GM12878 (cell line): ENCODE data around the gene CWC27. TPM values are rescaled to one million over a fixed set of nuclear protein-coding genes. Genes with fewer than 3 reads are reported as not detected.

Experiments used
- ATAC-seq: fragments of 200-7000 bp; cut with Tn5 transposase; 3 replicates; pipeline ENCODE4 v1.9.1; 2020; ENCODE audit warnings: mild to moderate bottlenecking, moderate library complexity
- BruUV-seq: library from RNA; stranded (reverse); fragments of 400-500 nt; replicated peaks from 2 replicates; lab custom pipeline; 2021; lab: Mats Ljungman, UMichigan
- CTCF ChIA-PET: fragments of 300-600 bp; sonication (Branson Sonifier 250); formaldehyde crosslinking; extraction: SDS; loops from one replicate; lab custom pipeline; 2021; ENCODE audit warnings: inconsistent platforms; lab: Yijun Ruan, JAX
- POLR2A ChIA-PET: fragments of 350-600 bp; formaldehyde crosslinking; extraction: SDS; loops from one replicate; lab custom pipeline; 2021; ENCODE audit warnings: inconsistent platforms; lab: Charles Lee
- RAD21 ChIA-PET: fragments of 300-600 bp; sonication (Branson Sonifier 250); formaldehyde crosslinking; loops from one replicate; lab custom pipeline; 2023; ENCODE audit warnings: antibody characterized with exemption; ENCODE audit not compliant: unreplicated experiment; lab: Charles Lee
- SMC1A ChIA-PET: fragments of 300-600 bp; sonication (Branson Sonifier 250); formaldehyde crosslinking; loops from one replicate; lab custom pipeline; 2023; ENCODE audit not compliant: unreplicated experiment, uncharacterized antibody; lab: Charles Lee
- DNase-seq: peaks from one replicate; pipeline ENCODE4 v3.0.0-alpha.2; 2011; ENCODE audit warnings: low read depth, low spot score
- FAIRE-seq: peaks from 3 replicates; lab custom pipeline; 2011; peaks lifted over from hg19 to GRCh38; lab: Jason Lieb, UNC
- H2AFZ ChIP-seq: 2 replicates; pipeline ENCODE4 v1.6.0; 2011; ENCODE audit warnings: low read depth, low read length, control low read depth; ENCODE audit not compliant: control insufficient read depth
- H3K27ac ChIP-seq: 2 replicates; pipeline ENCODE4 v1.5.1; 2011; ENCODE audit warnings: control low read depth; ENCODE audit not compliant: control insufficient read depth, insufficient read depth
- H3K27me3 ChIP-seq, 2 experiments: replicated peaks in 1 of 2; 2 replicates each; pipeline versions ENCODE4 v1.6.0 to v1.6.1; 2011; ENCODE audit warnings: low read length in 1 of 2; ENCODE audit not compliant: control insufficient read depth in 2 of 2, insufficient read depth in 2 of 2
- H3K36me3 ChIP-seq, 2 experiments: 2 replicates each; pipeline ENCODE4 v1.5.1; 2011; ENCODE audit warnings: low read length in 1 of 2; ENCODE audit not compliant: control insufficient read depth in 2 of 2, insufficient read depth in 2 of 2
- H3K4me1 ChIP-seq: 2 replicates; pipeline ENCODE4 v1.6.1; 2011; ENCODE audit warnings: mild to moderate bottlenecking, low read length, moderate library complexity, mixed read lengths; ENCODE audit not compliant: control insufficient read depth, insufficient read depth
- H3K4me2 ChIP-seq: 2 replicates; pipeline ENCODE4 v1.6.0; 2011; ENCODE audit warnings: control low read depth; ENCODE audit not compliant: control insufficient read depth, insufficient read depth
- H3K4me3 ChIP-seq: fragments of 200-600 bp; sonication (generic); 2 replicates; pipeline ENCODE4 v1.5.1; 2016
- H3K79me2 ChIP-seq: 2 replicates; pipeline ENCODE4 v1.6.0; 2011; ENCODE audit warnings: low read length; ENCODE audit not compliant: control insufficient read depth, insufficient read depth
- H3K9ac ChIP-seq: 2 replicates; pipeline ENCODE4 v1.8.0; 2011; ENCODE audit warnings: low read length, control low read depth, mixed read lengths; ENCODE audit not compliant: control insufficient read depth, insufficient read depth
- H3K9me3 ChIP-seq: replicated peaks from 3 replicates; pipeline ENCODE4 v1.5.1; 2011; ENCODE audit warnings: mild to moderate bottlenecking, low read length; ENCODE audit not compliant: control insufficient read depth, insufficient read depth
- H4K20me1 ChIP-seq: 2 replicates; pipeline ENCODE4 v1.6.0; 2011; ENCODE audit not compliant: control insufficient read depth, insufficient read depth
- HCFC1 ChIP-seq: fragments of 150-350 bp; IDR thresholded peaks from 2 replicates; pipeline ENCODE4 v1.6.1; 2014; ENCODE audit warnings: low read length
- SRF ChIP-seq, 2 experiments: IDR thresholded peaks; 2 replicates each; pipeline ENCODE4 v1.6.1; 2011; ENCODE audit warnings: low read depth in 2 of 2, low read length in 2 of 2, mild to moderate bottlenecking in 1 of 2, moderate library complexity in 1 of 2
- ZBED1 ChIP-seq: IDR thresholded peaks from 2 replicates; pipeline ENCODE4 v1.6.1; 2016; ENCODE audit warnings: borderline replicate concordance
- WGBS: methylation state at CpG from one replicate; pipeline ENCODE4 v1.1.6; 2016; ENCODE audit warnings: low lambda C conversion rate; ENCODE audit not compliant: insufficient replicate concordance, insufficient coverage; ENCODE audit errors: missing lambda C conversion rate; 5-methylcytosine and 5-hydroxymethylcytosine counted together
- in situ Hi-C: fragments of 300-500 bp; cut with MboI; formaldehyde crosslinking; loops from 9 replicates; pipeline ENCODE4 v1.14.3; 2018; ENCODE audit warnings: mixed read lengths
- intact Hi-C: fragments of 100-400 bp; cut with micrococcal nuclease; formaldehyde crosslinking; loops from one replicate; pipeline ENCODE4 v1.14.2; 2022; ENCODE audit not compliant: unreplicated experiment
- polyA plus RNA-seq, 11 experiments: library from polyadenylated mRNA; depleted of rRNA in 4 of 11; unstranded in 6 of 11; stranded (reverse) in 5 of 11; fragments of >200 nt; fragmentation: Nextera tagmentation in 4 of 11; fragmentation: Illumina TruSeq in 1 of 11; extraction: Ambion mirVana in 4 of 11; extraction: Trizol in 1 of 11; gene quantifications; 1 replicate in 1 of 11; 2 replicates in 10 of 11; pipeline versions ENCODE4 v1.2.1 to v1.2.3, GENCODE V29; 2011 to 2016; ENCODE audit warnings: inconsistent platforms in 2 of 11, missing spikeins in 2 of 11, low read depth in 1 of 11
- total RNA-seq, 4 experiments: library from RNA; depleted of rRNA in 3 of 4; stranded (reverse); fragments of >200 nt in 3 of 4; fragmentation: Illumina TruSeq in 1 of 4; extraction: Trizol in 1 of 4; gene quantifications; 2 replicates each; pipeline versions ENCODE4 v1.2.1 to v1.2.3, GENCODE V29; 2013 to 2021
- TF ChIP-seq, protein P1 (sequence below): fragments of 150-350 bp; IDR thresholded peaks from 2 replicates; pipeline ENCODE4 v1.6.1; 2014; ENCODE audit warnings: mild to moderate bottlenecking, low read depth, low read length
- TF ChIP-seq, protein P2 (sequence below), 3 experiments: IDR thresholded peaks in 2 of 3; conservative IDR thresholded peaks in 1 of 3; 2 replicates each; pipeline ENCODE4 v1.5.1; 2011; ENCODE audit warnings: low read depth in 3 of 3, low read length in 3 of 3, mild to moderate bottlenecking in 3 of 3, control low read depth in 2 of 3, moderate library complexity in 2 of 3, inconsistent platforms in 1 of 3, mixed read lengths in 1 of 3; ENCODE audit not compliant: control insufficient read depth in 2 of 3, insufficient read depth in 1 of 3; ENCODE audit errors: extremely low read depth in 1 of 3
- TF ChIP-seq, protein P3 (sequence below): IDR thresholded peaks from 2 replicates; pipeline ENCODE4 v1.6.1; 2012; ENCODE audit warnings: low read length, inconsistent platforms

CWC27 gene
- total and polyA plus RNA-seq, 10 of the 15 experiments (the other 5 are each of a cell fraction or from before 2014, with no cell fraction given): 21.7 to 61.9 (median 47.0) TPM

DNA sequence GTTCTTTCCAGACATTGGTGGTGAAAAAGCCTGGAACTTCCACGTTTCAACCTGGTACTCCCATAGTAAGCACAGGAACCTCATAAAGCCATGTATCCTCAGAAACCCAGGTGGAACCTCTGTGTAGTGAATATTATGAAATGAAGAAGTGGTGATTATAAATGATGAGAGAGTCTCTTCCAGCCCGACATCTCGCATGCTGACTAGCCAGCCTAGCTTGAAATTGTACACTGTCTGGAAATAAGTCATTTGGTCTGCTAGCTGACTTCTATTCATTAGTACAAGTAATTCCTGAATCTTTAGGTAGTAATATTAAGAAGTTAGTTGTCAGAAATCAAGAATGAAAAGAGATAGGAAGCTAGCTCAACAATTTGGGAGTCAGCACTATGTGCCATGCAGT lies 203.3 kb downstream of the CWC27 start:
- H3K9me3 ChIP-seq: no peaks in the 10 kb centered on the region; the same call in 2 of the 3 replicates
- no peak for FAIRE-seq
- intact Hi-C loops: loop anchor here (2.0 to 10.0 kb wide), 2 partner anchors 93 to 511 kb away; no protein-coding TSS in a partner anchor
- no peaks in the 10 kb centered on the region for H3K4me1 ChIP-seq
- H3K79me2 ChIP-seq: no peaks in the 10 kb centered on the region
- H2AFZ ChIP-seq: no peak overlapping the region
- ATAC-seq: no peak
- 98% methylated on average over 3 of the region's 3 CpGs for WGBS
- no peaks in the 10 kb centered on the region for H4K20me1 ChIP-seq
- ChIA-PET RAD21 (interaction anchor here (0.8 to 3.9 kb wide), 25 partner anchors 10 to 515 kb away, joined by 3 to 97 read pairs (median 5); partner anchors contain the start of gene ADAMTS6), CTCF (interaction anchor here (0.9 to 5.8 kb wide), 23 partner anchors 10 to 515 kb away, joined by 3 to 90 read pairs (median 5); partner anchors contain the start of gene ADAMTS6)
- no peaks in the 10 kb centered on the region for H3K27me3 ChIP-seq
- TF ChIP-seq, protein P1, sequence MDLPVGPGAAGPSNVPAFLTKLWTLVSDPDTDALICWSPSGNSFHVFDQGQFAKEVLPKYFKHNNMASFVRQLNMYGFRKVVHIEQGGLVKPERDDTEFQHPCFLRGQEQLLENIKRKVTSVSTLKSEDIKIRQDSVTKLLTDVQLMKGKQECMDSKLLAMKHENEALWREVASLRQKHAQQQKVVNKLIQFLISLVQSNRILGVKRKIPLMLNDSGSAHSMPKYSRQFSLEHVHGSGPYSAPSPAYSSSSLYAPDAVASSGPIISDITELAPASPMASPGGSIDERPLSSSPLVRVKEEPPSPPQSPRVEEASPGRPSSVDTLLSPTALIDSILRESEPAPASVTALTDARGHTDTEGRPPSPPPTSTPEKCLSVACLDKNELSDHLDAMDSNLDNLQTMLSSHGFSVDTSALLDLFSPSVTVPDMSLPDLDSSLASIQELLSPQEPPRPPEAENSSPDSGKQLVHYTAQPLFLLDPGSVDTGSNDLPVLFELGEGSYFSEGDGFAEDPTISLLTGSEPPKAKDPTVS: no peak
- TF ChIP-seq, all 136 proteins: peak for 0
- Histone ChIP-seq H3K27ac (no peak overlapping the region), H3K4me2 (no peak overlapping the region), H3K9ac (no peak overlapping the region), H3K36me3 (peaks cover 0 to 3% of the 10 kb centered on the region in 2 experiments; a peak in 2 of 4 replicates), H3K4me3 (no peak overlapping the region)
- ChIA-PET SMC1A (interaction anchor here (0.5 to 4.8 kb wide), 29 partner anchors 8 to 509 kb away, joined by 3 to 91 read pairs (median 5); partner anchors contain the start of gene ADAMTS6), POLR2A (interaction anchor here (1.5 kb wide), 1 partner anchor 131 kb away, joined by 6 read pairs; no protein-coding TSS in a partner anchor)
- in situ Hi-C loops: loop anchor here (5.0 kb wide), 1 partner anchor 510 kb away; the partner anchor contains the start of gene ADAMTS6
- no TSS peak for BruUV-seq
- DNase-seq: no peak

DNA sequence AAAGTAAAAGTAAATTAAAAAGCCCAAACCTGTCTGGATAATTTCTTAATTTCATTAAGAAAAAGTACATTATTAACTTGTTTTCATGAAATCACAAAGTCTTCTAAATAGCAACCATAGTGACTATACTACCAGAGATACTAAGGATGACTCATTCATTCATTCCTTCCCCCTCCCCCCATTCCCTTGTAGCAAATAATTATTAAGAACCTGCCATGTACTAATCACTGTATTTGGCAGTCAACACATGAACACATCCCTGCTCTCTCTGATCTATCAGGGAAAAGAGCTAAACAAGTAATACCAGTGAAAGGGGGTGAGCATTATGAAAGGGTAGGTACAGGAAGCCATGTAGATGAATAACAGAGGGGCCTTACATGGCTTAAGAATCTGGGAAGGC lies 203.9 kb downstream of the CWC27 start:
- H3K27ac ChIP-seq: no peak overlapping the region
- H3K27me3 ChIP-seq: no peaks in the 10 kb centered on the region
- ChIA-PET SMC1A (interaction anchor here (0.6 to 4.8 kb wide), 16 partner anchors 12 to 509 kb away, joined by 3 to 91 read pairs (median 5); partner anchors contain the start of gene ADAMTS6), CTCF (interaction anchor here (1.4 to 5.8 kb wide), 9 partner anchors 9 to 509 kb away, joined by 3 to 90 read pairs (median 6); partner anchors contain the start of gene ADAMTS6), RAD21 (interaction anchor here (1.0 to 3.9 kb wide), 8 partner anchors 14 to 510 kb away, joined by 3 to 97 read pairs (median 8); partner anchors contain the start of gene ADAMTS6), POLR2A (no interaction called here)
- no peak for DNase-seq
- BruUV-seq: no TSS peak
- peaks cover 0 to 3% of the 10 kb centered on the region in 2 experiments; a peak in 2 of 4 replicates for H3K36me3 ChIP-seq
- in situ Hi-C loops (loop anchor here (5.0 kb wide), 1 partner anchor 510 kb away; the partner anchor contains the start of gene ADAMTS6), intact Hi-C loops (loop anchor here (10.0 kb wide), 1 partner anchor 92 kb away; no protein-coding TSS in a partner anchor)
- H4K20me1 ChIP-seq: no peaks in the 10 kb centered on the region
- FAIRE-seq: no peak
- no peaks in the 10 kb centered on the region for H3K79me2 ChIP-seq
- no peaks in the 10 kb centered on the region; the same call in 2 of the 3 replicates for H3K9me3 ChIP-seq
- no peak overlapping the region for H3K4me3 ChIP-seq
- H3K4me1 ChIP-seq: no peaks in the 10 kb centered on the region
- ATAC-seq: no peak
- H2AFZ ChIP-seq: no peak overlapping the region
- H3K4me2 ChIP-seq: no peak overlapping the region
- no peak overlapping the region for H3K9ac ChIP-seq
- TF ChIP-seq, protein P2, sequence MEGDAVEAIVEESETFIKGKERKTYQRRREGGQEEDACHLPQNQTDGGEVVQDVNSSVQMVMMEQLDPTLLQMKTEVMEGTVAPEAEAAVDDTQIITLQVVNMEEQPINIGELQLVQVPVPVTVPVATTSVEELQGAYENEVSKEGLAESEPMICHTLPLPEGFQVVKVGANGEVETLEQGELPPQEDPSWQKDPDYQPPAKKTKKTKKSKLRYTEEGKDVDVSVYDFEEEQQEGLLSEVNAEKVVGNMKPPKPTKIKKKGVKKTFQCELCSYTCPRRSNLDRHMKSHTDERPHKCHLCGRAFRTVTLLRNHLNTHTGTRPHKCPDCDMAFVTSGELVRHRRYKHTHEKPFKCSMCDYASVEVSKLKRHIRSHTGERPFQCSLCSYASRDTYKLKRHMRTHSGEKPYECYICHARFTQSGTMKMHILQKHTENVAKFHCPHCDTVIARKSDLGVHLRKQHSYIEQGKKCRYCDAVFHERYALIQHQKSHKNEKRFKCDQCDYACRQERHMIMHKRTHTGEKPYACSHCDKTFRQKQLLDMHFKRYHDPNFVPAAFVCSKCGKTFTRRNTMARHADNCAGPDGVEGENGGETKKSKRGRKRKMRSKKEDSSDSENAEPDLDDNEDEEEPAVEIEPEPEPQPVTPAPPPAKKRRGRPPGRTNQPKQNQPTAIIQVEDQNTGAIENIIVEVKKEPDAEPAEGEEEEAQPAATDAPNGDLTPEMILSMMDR (IDR thresholded peaks at IDR 0.05 in 2 of 3, conservative IDR thresholded peaks at IDR 0.05 in 1 of 3; ENCODE audit: control insufficient read depth in 2 of 3, extremely low read depth in 1 of 3, insufficient read depth in 1 of 3, low read depth in 3 of 3, low read length in 3 of 3): no peak
- TF ChIP-seq ZBED1: no peak
- TF ChIP-seq HCFC1: no peak
- no peak for TF ChIP-seq SRF (IDR thresholded peaks at IDR 0.05; ENCODE audit: low read depth in 2 of 2, low read length in 2 of 2)
- TF ChIP-seq, protein P3, sequence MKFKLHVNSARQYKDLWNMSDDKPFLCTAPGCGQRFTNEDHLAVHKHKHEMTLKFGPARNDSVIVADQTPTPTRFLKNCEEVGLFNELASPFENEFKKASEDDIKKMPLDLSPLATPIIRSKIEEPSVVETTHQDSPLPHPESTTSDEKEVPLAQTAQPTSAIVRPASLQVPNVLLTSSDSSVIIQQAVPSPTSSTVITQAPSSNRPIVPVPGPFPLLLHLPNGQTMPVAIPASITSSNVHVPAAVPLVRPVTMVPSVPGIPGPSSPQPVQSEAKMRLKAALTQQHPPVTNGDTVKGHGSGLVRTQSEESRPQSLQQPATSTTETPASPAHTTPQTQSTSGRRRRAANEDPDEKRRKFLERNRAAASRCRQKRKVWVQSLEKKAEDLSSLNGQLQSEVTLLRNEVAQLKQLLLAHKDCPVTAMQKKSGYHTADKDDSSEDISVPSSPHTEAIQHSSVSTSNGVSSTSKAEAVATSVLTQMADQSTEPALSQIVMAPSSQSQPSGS: no peak
